NB4 (cell line): ENCODE measurements around the gene EDA2R.

ENCODE experiments used
- CTCF ChIP-seq: IDR thresholded peaks from one replicate; pipeline ENCODE4 v1.5.1; 2012; ENCODE audit warnings: low read depth, low read length
- POLR2A ChIP-seq: IDR thresholded peaks from 2 replicates; pipeline ENCODE4 v1.6.1; 2011; ENCODE audit warnings: mild to moderate bottlenecking; ENCODE audit not compliant: insufficient read length; ENCODE audit errors: extremely low read depth
- TF ChIP-seq, protein P1 (sequence below): IDR thresholded peaks from 2 replicates; pipeline ENCODE4 v1.6.1; 2011; ENCODE audit warnings: low read depth, low read length

GRCh38 chrX:66677430-66677829 lies 38.6 kb upstream of the EDA2R start:
- TF ChIP-seq CTCF (no peak), POLR2A (no peak)
- TF ChIP-seq, protein P1, sequence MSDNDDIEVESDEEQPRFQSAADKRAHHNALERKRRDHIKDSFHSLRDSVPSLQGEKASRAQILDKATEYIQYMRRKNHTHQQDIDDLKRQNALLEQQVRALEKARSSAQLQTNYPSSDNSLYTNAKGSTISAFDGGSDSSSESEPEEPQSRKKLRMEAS = no peak
